Eye (tissue), 1 donor: ENCODE results near the gene SMC6.

Experiments
- DNase-seq: peaks from one replicate; pipeline ENCODE4 v3.0.0-alpha.2; 2015

SMC6 gene

DNA sequence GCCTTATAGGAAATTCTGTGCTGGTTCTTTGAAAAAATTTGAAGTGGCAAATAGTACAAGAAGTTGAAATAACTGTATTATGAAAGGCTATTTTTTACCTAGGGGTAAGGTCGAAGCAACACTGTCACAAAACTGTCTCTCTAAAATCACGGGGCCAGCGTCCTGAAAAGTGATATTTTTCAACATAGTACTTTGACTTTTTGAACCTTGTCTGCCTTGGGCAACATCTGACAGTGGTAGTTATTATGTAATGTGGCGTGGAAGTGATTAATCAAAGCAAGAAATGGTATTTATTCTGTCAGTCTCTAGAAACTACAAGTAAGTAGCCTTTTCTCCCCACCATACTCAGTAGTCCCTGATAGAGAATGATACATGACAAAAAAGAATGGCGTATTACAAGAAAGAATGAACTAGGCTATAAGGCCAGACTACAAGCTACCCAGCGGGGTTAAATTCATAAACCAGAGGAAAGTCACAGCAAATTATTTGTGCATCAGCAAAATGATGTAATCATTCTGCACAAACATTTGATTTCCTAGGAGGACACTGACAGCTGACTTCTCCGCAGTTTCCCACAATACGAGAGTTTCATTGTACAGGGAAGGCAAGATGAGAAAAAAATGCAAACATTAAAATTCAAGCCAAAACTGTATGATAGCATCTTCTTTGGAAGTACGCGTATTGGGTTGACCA is 10.2 kb upstream of the SMC6 start:
- DNase-seq: no peak

DNA sequence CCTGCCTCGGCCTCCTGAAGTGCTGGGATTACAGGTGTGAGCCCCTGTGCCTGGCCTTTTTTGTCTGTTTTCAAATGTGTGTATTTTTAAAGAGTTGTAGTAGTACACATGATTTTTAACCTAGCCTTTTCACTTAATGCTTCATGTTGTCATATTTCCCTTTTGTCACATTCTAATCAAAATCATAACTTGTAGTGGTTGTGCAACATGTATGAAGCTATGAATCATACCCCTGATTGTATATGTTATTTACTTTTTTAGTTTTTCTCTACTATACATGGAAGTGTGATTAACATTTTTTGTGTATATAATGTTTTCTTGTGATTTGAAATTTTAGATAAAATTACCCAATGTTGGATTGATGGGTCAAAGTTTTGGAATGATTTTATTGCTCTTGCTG is 8.8 kb upstream of the SMC6 start:
- no peak for DNase-seq

DNA sequence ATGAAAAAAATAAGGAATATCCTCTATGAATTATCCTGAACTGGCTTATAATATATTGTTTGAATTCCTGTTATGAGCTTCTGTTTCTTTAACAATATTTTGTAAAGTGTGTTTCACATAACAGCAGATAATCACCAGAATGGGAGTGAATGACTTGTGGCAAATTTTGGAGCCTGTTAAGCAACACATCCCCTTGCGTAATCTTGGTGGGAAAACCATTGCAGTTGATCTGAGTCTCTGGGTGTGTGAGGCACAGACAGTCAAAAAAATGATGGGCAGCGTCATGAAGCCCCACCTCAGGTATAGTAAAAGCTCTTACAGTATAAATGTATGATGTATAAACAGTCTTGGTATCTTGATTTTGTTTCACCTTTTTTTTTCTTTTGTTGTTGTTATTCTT is 6.2 kb upstream of the SMC6 start:
- no peak for DNase-seq

DNA sequence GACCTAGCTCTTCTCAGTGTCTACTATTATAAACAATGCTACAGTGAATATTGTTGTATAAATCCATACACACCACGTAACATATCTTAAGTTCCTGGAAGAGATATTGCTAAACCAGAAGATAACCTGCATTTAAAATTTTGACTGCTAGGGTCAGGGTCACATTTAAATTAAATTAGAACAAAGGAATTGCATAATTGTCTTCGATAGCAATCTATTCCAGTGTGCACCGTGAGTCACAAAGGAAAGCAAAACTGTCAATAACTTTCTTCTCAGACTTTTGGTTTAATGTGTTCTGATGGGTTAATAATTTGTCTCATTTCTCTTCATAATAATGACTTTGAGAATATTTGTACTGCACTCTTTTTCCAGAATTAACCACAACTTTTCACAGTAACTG is 4.5 kb upstream of the SMC6 start:
- no peak for DNase-seq

GRCh38 chr2:17757321-17757720 is 3.7 kb upstream of the SMC6 start:
- no peak for DNase-seq

GRCh38 chr2:17756668-17757067 is 3.1 kb upstream of the SMC6 start:
- no peak for DNase-seq

GRCh38 chr2:17754773-17755425 is 1.3 kb upstream of the SMC6 start:
- peak; percentile 45 for DNase-seq

DNA sequence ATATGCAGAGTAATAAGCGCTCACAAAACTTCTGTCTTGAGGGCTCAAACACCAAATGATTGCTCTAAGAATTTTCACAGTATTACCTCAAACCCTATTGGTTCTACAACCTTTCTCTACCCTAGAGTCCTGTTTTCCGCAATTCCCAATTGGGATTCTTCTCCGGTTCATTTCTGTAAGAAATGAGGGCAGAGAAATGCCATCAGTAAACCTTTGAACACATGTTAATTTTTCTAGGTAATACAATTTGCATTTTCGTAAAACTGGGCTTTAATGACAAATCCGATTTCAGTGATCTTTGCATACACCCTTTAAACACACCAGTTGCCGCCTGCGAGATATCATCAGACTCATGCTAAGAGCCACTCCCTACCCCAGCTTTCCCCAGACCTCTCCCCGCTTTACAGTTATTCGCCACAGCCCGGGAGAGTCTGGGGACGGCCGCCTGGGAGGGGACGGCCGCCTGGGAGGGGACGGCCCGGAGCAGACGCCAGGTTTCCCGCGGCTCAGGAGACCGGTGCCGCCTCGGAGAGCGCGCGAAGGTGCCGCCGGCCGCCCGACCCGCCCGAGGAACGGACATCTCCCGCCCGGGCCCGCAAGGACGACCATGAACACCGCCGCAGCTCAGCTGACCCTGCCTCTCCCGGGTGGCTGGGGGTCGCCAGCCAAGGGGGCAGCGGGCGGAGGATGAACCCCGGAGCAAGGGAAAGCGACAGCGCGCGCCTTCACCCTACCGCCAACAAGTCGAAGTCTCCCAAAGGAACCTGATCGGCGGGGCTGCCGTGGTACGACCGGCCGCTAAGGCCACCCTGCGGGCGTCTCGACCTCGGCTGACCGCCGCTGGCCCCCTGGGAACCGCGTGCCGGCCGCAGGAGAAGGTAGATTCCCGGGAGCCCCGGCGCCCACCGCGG is 463 bp downstream of the SMC6 start:
- DNase-seq: peak; percentile 81

- no peak for DNase-seq
Observed at GRCh38 chr2:17752246-17752645, 1.4 kb downstream of the SMC6 start.

- no peak for DNase-seq
Observed at GRCh38 chr2:17749753-17750438, 3.7 kb downstream of the SMC6 start.

DNA sequence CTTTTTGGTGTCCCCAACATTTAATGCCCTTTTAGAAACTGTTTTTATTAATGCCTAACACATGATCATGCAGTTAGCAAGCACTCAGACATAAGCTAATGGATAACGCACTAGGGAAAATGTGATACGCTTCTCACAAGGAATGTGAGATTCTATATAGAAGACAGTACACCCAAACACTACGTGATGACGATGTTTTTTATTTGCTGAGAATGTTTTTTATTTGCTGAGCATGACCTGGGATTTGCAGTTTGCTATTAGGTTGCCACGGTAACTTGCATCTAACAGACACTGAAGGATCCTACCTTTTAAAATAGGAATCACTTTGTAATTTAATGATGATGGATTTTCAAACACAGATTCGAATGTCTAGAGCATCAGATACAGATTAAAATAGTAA is 4.9 kb downstream of the SMC6 start:
- DNase-seq: no peak

- DNase-seq: no peak
Observed at GRCh38 chr2:17747684-17748452, 5.7 kb downstream of the SMC6 start.

GRCh38 chr2:17740203-17740602 is 13.4 kb downstream of the SMC6 start:
- DNase-seq: no peak

DNA sequence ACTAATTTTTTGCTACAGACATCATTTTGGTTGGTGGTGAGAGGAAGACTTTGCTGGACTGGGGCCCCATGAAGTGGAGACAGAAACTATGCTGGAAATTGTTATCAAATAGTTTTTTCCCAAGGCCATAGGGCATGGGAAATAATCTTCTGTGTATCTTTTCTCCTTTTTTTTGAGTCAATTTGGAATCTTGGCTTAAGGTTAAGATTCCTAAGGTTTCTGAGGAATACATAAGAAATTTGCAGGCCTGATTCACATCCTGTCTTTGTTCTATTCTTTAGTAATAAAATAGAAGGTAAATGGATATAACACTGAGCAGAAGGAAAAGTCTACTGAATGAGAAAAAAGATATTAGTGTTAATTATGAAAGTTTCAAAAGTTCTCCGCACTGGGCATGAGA is 16.6 kb downstream of the SMC6 start:
- no peak for DNase-seq

DNA sequence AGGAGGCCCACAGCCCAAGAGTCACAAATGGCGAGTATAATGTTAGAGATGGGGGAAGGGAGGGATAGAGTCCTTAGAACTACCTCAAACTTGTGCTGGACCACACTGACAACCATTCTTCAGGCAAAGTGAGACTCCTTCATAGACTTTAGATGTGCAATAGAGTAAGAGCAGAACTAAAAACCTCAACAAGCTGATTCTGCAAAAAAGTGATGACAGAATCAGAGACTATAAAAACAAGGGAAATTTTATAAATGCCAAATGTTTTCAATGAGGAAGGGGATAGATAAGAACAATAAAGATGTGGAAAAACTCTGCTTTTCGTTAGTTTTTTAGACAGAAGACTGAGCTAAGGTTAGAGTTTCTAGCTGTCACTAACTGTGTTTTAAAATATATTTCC is 17.7 kb downstream of the SMC6 start:
- DNase-seq: no peak

DNA sequence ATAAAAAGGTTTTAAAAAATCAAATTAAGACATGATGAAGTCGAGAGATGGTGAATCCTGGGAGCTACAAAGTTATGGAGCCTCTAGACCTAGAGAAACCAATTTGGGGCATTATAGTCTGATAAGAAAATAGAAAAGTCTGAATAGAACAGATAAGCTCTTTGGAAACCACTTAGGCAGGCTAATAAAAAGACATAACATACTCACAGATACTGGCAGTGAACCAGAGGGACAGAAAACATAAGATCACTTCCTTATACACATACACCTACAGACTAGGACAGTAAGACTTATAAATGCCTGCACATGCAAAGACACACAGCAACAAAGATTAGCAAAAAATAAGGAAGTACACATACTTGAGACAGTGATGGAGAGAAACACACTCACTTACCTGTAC is 20.0 kb downstream of the SMC6 start:
- no peak for DNase-seq

GRCh38 chr2:17729880-17730279 is 23.7 kb downstream of the SMC6 start:
- no peak for DNase-seq

DNA sequence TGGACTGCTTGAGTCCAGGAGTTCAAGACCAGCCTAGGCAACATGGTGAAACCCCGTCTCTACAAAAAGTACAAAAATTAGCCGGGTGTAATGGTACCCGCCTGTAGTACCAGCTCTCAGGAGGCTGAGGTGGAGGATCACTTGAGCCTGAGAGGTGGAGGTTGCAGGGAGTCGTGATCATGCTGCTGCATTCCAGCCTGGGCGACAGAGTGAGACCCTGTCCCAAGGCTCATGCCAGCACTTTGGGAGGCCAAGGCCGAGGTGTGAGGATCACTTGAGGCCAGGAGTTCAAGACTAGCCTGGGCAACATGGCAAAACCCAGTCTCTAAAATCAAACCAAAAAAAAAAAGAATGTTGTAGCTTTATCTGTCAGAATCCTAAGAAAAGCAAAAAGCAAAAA is 25.4 kb downstream of the SMC6 start:
- no peak for DNase-seq

- DNase-seq: peak; percentile 27
Observed at GRCh38 chr2:17719562-17720371, 33.8 kb downstream of the SMC6 start.

DNA sequence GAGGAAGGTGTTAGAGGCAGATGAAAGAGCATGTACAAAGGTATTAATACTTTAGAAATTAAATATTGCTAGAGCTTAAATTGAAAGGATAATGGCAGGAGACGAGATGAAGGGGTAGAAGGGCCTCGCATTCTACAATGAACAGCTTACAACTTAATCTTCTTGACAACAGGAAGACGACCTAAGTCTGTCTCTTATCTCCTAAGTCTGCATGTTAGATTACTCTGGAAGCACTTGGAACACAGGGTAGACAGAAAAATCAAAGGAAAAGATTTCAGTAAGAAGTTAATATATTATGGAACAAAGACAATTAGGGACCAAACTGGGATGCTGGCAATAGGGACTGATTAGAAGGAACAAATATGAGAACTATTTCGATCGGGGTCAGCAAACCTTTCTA is 34.9 kb downstream of the SMC6 start:
- DNase-seq: no peak

GRCh38 chr2:17717666-17718065 is 35.9 kb downstream of the SMC6 start:
- no peak for DNase-seq

- DNase-seq: no peak
Observed at GRCh38 chr2:17713291-17713690, 40.3 kb downstream of the SMC6 start.
